ENCODE measurements around the gene CCDC40. TPM values are rescaled to one million over a fixed set of nuclear protein-coding genes. Genes with fewer than 3 reads are reported as not detected.

CCDC40 gene
- total RNA-seq, 2 experiments from 2014 or later = 0.64 to 0.77 TPM

DNA sequence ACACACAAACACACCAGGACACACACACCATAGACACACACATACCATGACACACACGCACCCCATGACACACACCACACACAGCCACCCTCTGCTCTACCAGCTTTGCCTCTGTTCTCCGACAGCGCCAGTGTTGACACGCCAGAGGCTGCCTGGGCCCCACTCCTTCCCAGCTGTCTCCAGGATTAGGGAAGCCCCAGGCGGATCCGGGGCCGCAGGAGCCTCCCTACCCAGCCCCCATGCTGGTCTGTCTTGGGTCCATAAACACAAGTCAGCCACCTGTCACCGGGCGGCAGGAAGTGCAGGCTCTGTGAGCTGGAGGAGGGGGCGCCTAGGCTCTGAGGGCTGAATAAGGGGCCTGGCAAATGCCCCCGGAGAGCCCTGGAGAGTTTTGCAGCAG, 11.3 kb upstream of the CCDC40 start:
- intact Hi-C loops (cut with DNase I, micrococcal nuclease) = no loop called here
- no peaks in the 10 kb centered on the region for H3K36me3 Mint-ChIP-seq (ENCODE audit: low read depth)
- no peak overlapping the region for H3K4me3 Mint-ChIP-seq
- Histone ChIP-seq H3K27ac (ENCODE audit: low read depth in 1 of 2, low read length in 2 of 2) (no peak overlapping the region), H3K36me3 (ENCODE audit: insufficient read depth, low read length) (no peaks in the 10 kb centered on the region), H3K9me3 (ENCODE audit: control insufficient read depth in 1 of 2, insufficient read depth in 1 of 2, low read length in 2 of 2) (no peaks in the 10 kb centered on the region), H3K27me3 (ENCODE audit: control insufficient read depth in 1 of 2, insufficient read depth in 2 of 2, low read length in 2 of 2) (no peaks in the 10 kb centered on the region), H3K4me3 (ENCODE audit: low read length) (no peak overlapping the region), H3K4me1 (ENCODE audit: insufficient read depth, low read length) (no peaks in the 10 kb centered on the region)
- CTCF ChIA-PET = no interaction called here
- TF ChIP-seq, protein P1, sequence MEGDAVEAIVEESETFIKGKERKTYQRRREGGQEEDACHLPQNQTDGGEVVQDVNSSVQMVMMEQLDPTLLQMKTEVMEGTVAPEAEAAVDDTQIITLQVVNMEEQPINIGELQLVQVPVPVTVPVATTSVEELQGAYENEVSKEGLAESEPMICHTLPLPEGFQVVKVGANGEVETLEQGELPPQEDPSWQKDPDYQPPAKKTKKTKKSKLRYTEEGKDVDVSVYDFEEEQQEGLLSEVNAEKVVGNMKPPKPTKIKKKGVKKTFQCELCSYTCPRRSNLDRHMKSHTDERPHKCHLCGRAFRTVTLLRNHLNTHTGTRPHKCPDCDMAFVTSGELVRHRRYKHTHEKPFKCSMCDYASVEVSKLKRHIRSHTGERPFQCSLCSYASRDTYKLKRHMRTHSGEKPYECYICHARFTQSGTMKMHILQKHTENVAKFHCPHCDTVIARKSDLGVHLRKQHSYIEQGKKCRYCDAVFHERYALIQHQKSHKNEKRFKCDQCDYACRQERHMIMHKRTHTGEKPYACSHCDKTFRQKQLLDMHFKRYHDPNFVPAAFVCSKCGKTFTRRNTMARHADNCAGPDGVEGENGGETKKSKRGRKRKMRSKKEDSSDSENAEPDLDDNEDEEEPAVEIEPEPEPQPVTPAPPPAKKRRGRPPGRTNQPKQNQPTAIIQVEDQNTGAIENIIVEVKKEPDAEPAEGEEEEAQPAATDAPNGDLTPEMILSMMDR (IDR thresholded peaks at IDR 0.05) = no peak
- no peaks in the 10 kb centered on the region for H3K4me1 Mint-ChIP-seq (ENCODE audit: low read depth)
- H3K9me3 Mint-ChIP-seq = no peaks in the 10 kb centered on the region
- POLR2A ChIA-PET = no interaction called here
- ATAC-seq (ENCODE audit: poor library complexity) = no peak
- no peak for DNase-seq
- no peaks in the 10 kb centered on the region for H3K27me3 Mint-ChIP-seq
- H3K27ac Mint-ChIP-seq = no peak overlapping the region

- DNase-seq = no peak
- ChIA-PET POLR2A (no interaction called here), CTCF (no interaction called here)
- H3K4me1 Mint-ChIP-seq (ENCODE audit: low read depth) = no peaks in the 10 kb centered on the region
- ATAC-seq (ENCODE audit: poor library complexity) = no peak
- Histone ChIP-seq H3K27me3 (ENCODE audit: control insufficient read depth in 1 of 2, insufficient read depth in 2 of 2, low read length in 2 of 2) (no peaks in the 10 kb centered on the region), H3K9me3 (ENCODE audit: control insufficient read depth in 1 of 2, insufficient read depth in 1 of 2, low read length in 2 of 2) (no peaks in the 10 kb centered on the region), H3K4me3 (ENCODE audit: low read length) (no peak overlapping the region), H3K27ac (ENCODE audit: low read depth in 1 of 2, low read length in 2 of 2) (no peak overlapping the region), H3K4me1 (ENCODE audit: insufficient read depth, low read length) (no peaks in the 10 kb centered on the region), H3K36me3 (ENCODE audit: insufficient read depth, low read length) (no peaks in the 10 kb centered on the region)
- H3K36me3 Mint-ChIP-seq (ENCODE audit: low read depth) = no peaks in the 10 kb centered on the region
- no peak overlapping the region for H3K4me3 Mint-ChIP-seq
- intact Hi-C loops (cut with DNase I, micrococcal nuclease) = no loop called here
- H3K27ac Mint-ChIP-seq = no peak overlapping the region
- TF ChIP-seq, protein P1 (IDR thresholded peaks at IDR 0.05) = no peak
- H3K9me3 Mint-ChIP-seq = no peaks in the 10 kb centered on the region
- H3K27me3 Mint-ChIP-seq = no peaks in the 10 kb centered on the region
Measured at GRCh38 chr17:80025796-80026195, 10.6 kb upstream of the CCDC40 start.

DNA sequence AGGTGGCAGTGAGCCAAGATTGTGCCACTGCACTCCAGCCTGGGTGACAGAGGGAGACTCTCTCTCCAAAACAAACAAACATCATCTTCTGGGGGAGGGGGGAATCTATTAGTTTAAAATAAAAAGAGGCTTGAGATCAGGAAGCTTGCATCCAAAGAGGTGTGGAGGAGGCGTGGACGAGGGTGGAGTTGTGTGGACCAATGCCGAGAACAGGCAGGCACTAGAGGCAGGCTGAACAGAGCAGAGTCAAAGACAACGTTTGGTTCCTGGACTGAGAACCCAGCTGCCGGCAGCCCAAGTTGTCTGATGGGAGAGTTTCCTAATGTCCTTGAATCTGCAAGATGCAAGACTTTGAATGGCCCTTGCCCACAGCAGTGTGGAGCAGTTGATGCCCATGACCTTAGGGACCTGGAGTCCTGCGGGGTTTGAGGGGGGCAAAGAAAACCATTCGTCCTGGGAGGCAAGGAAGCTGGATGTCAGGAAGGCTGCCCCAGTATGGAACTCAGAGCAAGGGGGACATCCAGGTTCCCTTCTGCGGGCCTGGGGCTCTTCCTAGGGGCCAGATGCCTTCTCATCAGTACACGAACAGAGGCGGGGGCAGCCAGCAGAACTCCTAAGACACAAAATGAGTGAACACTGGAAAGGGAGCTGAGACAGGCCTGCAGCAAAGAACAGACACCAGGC, 9.9 kb upstream of the CCDC40 start:
- H3K36me3 ChIP-seq (ENCODE audit: insufficient read depth, low read length) = no peaks in the 10 kb centered on the region
- no peaks in the 10 kb centered on the region for H3K27me3 ChIP-seq (ENCODE audit: control insufficient read depth in 1 of 2, insufficient read depth in 2 of 2, low read length in 2 of 2)
- POLR2A ChIA-PET = no interaction called here
- Mint-ChIP-seq H3K4me1 (ENCODE audit: low read depth) (no peaks in the 10 kb centered on the region), H3K4me3 (no peak overlapping the region), H3K27me3 (no peaks in the 10 kb centered on the region), H3K9me3 (no peaks in the 10 kb centered on the region), H3K36me3 (ENCODE audit: low read depth) (no peaks in the 10 kb centered on the region), H3K27ac (no peak overlapping the region)
- TF ChIP-seq, protein P1 (IDR thresholded peaks at IDR 0.05) = no peak
- intact Hi-C loops (cut with DNase I, micrococcal nuclease) = loop anchor here (1.0 kb wide), 1 partner anchor 9 kb away; no protein-coding TSS in a partner anchor
- H3K9me3 ChIP-seq (ENCODE audit: control insufficient read depth in 1 of 2, insufficient read depth in 1 of 2, low read length in 2 of 2) = no peaks in the 10 kb centered on the region
- CTCF ChIA-PET = no interaction called here
- DNase-seq (no peak), ATAC-seq (ENCODE audit: poor library complexity) (no peak)
- H3K27ac ChIP-seq (ENCODE audit: low read depth in 1 of 2, low read length in 2 of 2) = no peak overlapping the region
- H3K4me1 ChIP-seq (ENCODE audit: insufficient read depth, low read length) = no peaks in the 10 kb centered on the region
- H3K4me3 ChIP-seq (ENCODE audit: low read length) = no peak overlapping the region

All from CD4-positive, alpha-beta T cell (primary cell).